Lung (tissue), 12 donors: ENCODE results near the gene PAGE1. TPM values are rescaled to one million over a fixed set of nuclear protein-coding genes. Genes with fewer than 3 reads are reported as not detected.

Experiments
- ATAC-seq: fragments of 200-7000 bp; cut with Tn5 transposase; one replicate; pipeline ENCODE4 v1.9.1; 2020; ENCODE audit warnings: moderate number of reproducible peaks; ENCODE audit not compliant: insufficient read depth, low FRiP score
- DNase-seq, 3 donors: peaks; one replicate each; pipeline ENCODE4 v3.0.0-alpha.2; 2013 to 2017
- H3K27ac ChIP-seq, 2 donors: one replicate each; pipeline ENCODE4 v1.5.1; 2013; ENCODE audit warnings: mild to moderate bottlenecking in 2 of 2, moderate library complexity in 2 of 2, control low read depth in 1 of 2, inconsistent platforms in 1 of 2, low read depth in 1 of 2, low read length in 1 of 2
- H3K27me3 ChIP-seq, 3 donors: one replicate each; pipeline ENCODE4 v1.5.1; 2013; ENCODE audit warnings: low read length in 2 of 3; ENCODE audit not compliant: control insufficient read depth in 3 of 3, insufficient read depth in 3 of 3
- H3K36me3 ChIP-seq, 4 donors: one replicate each; pipeline ENCODE4 v1.5.1; 2013; ENCODE audit warnings: low read length in 4 of 4, mild to moderate bottlenecking in 1 of 4, moderate library complexity in 1 of 4; ENCODE audit not compliant: control insufficient read depth in 4 of 4, insufficient read depth in 4 of 4
- H3K4me1 ChIP-seq, 5 donors: one replicate each; pipeline ENCODE4 v1.5.1; 2013; ENCODE audit warnings: low read length in 5 of 5, mild to moderate bottlenecking in 2 of 5, moderate library complexity in 1 of 5; ENCODE audit not compliant: control insufficient read depth in 5 of 5, insufficient read depth in 5 of 5
- H3K4me3 ChIP-seq: one replicate; pipeline ENCODE4 v1.5.1; 2013; ENCODE audit warnings: mild to moderate bottlenecking, control low read depth, moderate library complexity
- H3K9ac ChIP-seq, 2 donors: one replicate each; pipeline ENCODE4 v1.5.1; 2013; ENCODE audit warnings: low read length in 2 of 2, control low read depth in 1 of 2; ENCODE audit not compliant: insufficient read depth in 1 of 2
- H3K9me3 ChIP-seq, 4 donors: one replicate each; pipeline ENCODE4 v1.5.1; 2013; ENCODE audit warnings: low read length in 3 of 4, mild to moderate bottlenecking in 1 of 4, moderate library complexity in 1 of 4; ENCODE audit not compliant: control insufficient read depth in 4 of 4, insufficient read depth in 3 of 4
- WGBS, 2 donors: extraction: QIAGEN DNeasy Blood & Tissue Kit; methylation state at CpG; one replicate each; pipeline ENCODE4 v1.1.7; 2013; 5-methylcytosine and 5-hydroxymethylcytosine counted together
- polyA plus RNA-seq, 2 donors: library from polyadenylated mRNA; stranded (reverse); fragments of 200-250 nt; gene quantifications; one replicate each; pipeline ENCODE4 v1.2.1, GENCODE V29; 2013
- total RNA-seq, 2 donors: library from RNA; depleted of rRNA in 1 of 2; stranded (reverse); fragments of >200 nt in 1 of 2; gene quantifications; one replicate each; pipeline ENCODE4 v1.2.1, GENCODE V29; 2014 to 2021
- TF ChIP-seq, protein P1 (sequence below): IDR thresholded peaks from 2 replicates; pipeline ENCODE4 v1.5.1; 2012; ENCODE audit warnings: mild to moderate bottlenecking; ENCODE audit errors: control extremely low read depth, extremely low read depth
- donor health status: control.
- donor health status: control.
- donor health status: Bipolar disorder and iron deficiency.
- donor health status: healthy.
- donor health status: DM: yes; HTN: yes; CAD: no.

The PAGE1 gene
- total and polyA plus RNA-seq, 4 donors = not detected

DNA sequence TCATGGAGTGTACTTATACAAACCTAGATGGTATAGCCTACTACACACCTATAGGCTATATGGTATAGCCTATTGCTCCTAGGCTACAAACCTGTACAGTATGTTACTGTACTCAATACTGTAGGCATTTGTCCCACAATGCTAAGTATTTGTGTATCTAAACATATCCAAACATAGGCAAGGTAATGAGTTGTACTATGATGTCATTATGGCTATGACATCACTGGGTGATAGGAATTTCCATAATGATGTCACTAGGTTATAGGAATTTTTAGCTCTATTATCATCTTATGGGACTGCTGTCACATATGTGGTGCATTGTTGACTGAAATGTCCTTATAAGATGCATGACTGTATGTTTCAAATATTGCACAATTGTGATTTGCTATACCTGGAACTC, 5.5 kb upstream of the PAGE1 start:
- Histone ChIP-seq H3K27ac (no peak overlapping the region), H3K27me3 (peaks cover 0 to 7% (median 4%) of the 10 kb centered on the region in 3 donors), H3K4me1 (no peaks in the 10 kb centered on the region), H3K9ac (no peak overlapping the region), H3K4me3 (no peak overlapping the region), H3K36me3 (no peaks in the 10 kb centered on the region), H3K9me3 (no peaks in the 10 kb centered on the region)
- ATAC-seq = no peak
- TF ChIP-seq, protein P1, sequence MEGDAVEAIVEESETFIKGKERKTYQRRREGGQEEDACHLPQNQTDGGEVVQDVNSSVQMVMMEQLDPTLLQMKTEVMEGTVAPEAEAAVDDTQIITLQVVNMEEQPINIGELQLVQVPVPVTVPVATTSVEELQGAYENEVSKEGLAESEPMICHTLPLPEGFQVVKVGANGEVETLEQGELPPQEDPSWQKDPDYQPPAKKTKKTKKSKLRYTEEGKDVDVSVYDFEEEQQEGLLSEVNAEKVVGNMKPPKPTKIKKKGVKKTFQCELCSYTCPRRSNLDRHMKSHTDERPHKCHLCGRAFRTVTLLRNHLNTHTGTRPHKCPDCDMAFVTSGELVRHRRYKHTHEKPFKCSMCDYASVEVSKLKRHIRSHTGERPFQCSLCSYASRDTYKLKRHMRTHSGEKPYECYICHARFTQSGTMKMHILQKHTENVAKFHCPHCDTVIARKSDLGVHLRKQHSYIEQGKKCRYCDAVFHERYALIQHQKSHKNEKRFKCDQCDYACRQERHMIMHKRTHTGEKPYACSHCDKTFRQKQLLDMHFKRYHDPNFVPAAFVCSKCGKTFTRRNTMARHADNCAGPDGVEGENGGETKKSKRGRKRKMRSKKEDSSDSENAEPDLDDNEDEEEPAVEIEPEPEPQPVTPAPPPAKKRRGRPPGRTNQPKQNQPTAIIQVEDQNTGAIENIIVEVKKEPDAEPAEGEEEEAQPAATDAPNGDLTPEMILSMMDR = no peak
- no peak for DNase-seq

DNA sequence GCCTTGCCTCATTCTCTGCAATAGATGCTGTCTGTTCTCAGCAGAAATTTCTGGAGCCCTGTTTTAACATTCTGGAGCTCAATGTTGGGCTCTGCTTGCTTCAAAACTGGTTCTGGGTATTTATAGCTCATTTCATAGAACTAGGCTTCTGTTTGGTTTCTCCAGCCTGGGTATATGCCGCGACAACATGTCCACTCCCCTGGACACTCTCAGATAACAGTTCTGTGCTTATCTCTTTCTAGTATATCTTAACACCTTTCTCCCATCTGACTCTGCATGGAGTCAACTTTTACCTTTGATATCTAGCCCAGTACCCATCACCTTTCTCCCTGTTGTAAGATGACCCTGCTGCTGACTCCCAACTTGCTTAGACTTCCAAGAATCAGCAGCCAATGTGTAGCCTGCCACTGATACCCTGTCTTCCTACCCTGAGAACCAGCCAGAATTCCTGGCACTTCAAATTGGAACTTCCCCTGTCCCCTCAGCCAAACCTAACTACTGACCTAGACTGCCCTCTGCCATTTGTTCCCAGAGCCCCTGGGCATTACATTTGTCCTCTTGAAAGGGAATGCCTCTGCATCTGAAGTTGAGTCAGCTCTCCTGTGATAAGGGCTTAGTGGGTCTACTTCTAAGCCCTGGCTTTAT, 20.6 kb downstream of the PAGE1 start:
- no peaks in the 10 kb centered on the region for H3K9me3 ChIP-seq
- 89 to 92% methylated on average over 2 of the region's 2 CpGs for WGBS, 2 donors
- no peak overlapping the region for H3K27ac ChIP-seq
- no peak overlapping the region for H3K4me3 ChIP-seq
- no peaks in the 10 kb centered on the region for H3K36me3 ChIP-seq
- no peak overlapping the region for H3K9ac ChIP-seq
- TF ChIP-seq, protein P1 = no peak
- ATAC-seq (no peak), DNase-seq (no peak)
- peaks cover 0 to 4% (median 2%) of the 10 kb centered on the region in 3 donors for H3K27me3 ChIP-seq
- no peaks in the 10 kb centered on the region for H3K4me1 ChIP-seq

DNA sequence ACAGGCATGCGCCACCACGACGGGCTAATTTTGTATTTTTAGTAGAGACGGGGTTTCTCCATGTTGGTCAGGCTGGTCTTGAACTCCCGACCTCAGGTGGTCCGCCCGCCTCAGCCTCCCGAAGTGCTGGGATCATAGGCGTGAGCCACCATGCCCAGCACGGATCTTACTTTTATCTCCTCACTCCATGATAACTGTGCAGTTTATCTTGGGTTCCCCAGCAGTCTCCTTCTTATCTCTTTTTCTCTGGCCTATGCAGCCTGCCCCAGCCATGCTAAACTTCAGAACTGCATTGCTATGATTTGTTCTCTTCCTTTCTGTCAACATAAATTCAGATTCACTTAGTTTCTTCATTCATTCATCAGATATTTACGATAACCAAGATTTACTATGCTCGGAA, 22.4 kb downstream of the PAGE1 start:
- 89 to 93% methylated on average over 10 to 12 of the region's 12 CpGs for WGBS, 2 donors

More for the DNA sequence above, 22.4 kb downstream of the PAGE1 start:
- no peak overlapping the region for H3K27ac ChIP-seq
- DNase-seq (no peak), ATAC-seq (no peak)
- no peak overlapping the region for H3K4me3 ChIP-seq
- H3K9me3 ChIP-seq = no peaks in the 10 kb centered on the region
- no peaks in the 10 kb centered on the region for H3K36me3 ChIP-seq
- H3K4me1 ChIP-seq = no peaks in the 10 kb centered on the region
- H3K9ac ChIP-seq = no peak overlapping the region
- TF ChIP-seq, protein P1 = no peak
- peaks cover 0 to 4% (median 2%) of the 10 kb centered on the region in 3 donors for H3K27me3 ChIP-seq
